Gastrocnemius medialis (tissue), 4 donors: ENCODE results near the gene COL4A1. TPM values are rescaled to one million over a fixed set of nuclear protein-coding genes. Genes with fewer than 3 reads are reported as not detected.

Experiments used
- ATAC-seq, 2 donors: fragments of 150-250 bp; one replicate each; pipeline ENCODE4 v1.9.1; 2016
- DNase-seq, 2 donors: peaks; one replicate each; pipeline ENCODE4 v3.0.0-alpha.2; 2019
- H3K27ac ChIP-seq, 4 donors: fragments of 200-600 bp; sonication (generic); 1 replicate in 1 of 4; 2 replicates in 3 of 4; pipeline ENCODE4 v1.5.1; 2016 to 2018; ENCODE audit warnings: mild to moderate bottlenecking in 2 of 4, moderate library complexity in 1 of 4
- H3K27me3 ChIP-seq, 3 donors: fragments of 200-600 bp; sonication (generic) in 2 of 3; 1 replicate in 1 of 3; 2 replicates in 2 of 3; pipeline versions ENCODE4 v1.5.1 to v1.6.0; 2016 to 2019; ENCODE audit warnings: mild to moderate bottlenecking in 1 of 3, moderate library complexity in 1 of 3
- H3K36me3 ChIP-seq, 2 donors: fragments of 200-600 bp; sonication (generic) in 1 of 2; one replicate each; pipeline ENCODE4 v1.5.1; 2017 to 2018
- H3K4me1 ChIP-seq, 2 donors: fragments of 200-600 bp; sonication (generic) in 1 of 2; one replicate each; pipeline ENCODE4 v1.5.1; 2016 to 2017; ENCODE audit warnings: mild to moderate bottlenecking in 2 of 2
- H3K4me3 ChIP-seq, 4 donors: fragments of 200-600 bp; sonication (generic) in 3 of 4; 1 replicate in 1 of 4; 2 replicates in 3 of 4; pipeline ENCODE4 v1.5.1; 2016 to 2019; ENCODE audit warnings: mild to moderate bottlenecking in 2 of 4
- H3K9me3 ChIP-seq, 3 donors: fragments of 200-600 bp; sonication (generic) in 2 of 3; 1 replicate in 1 of 3; 2 replicates in 2 of 3; pipeline ENCODE4 v1.5.1; 2016 to 2019
- CTCF ChIP-seq, 5 experiments: fragments of 450-650 bp in 3 of 5; fragments of 200-600 bp in 2 of 5; sonication (generic) in 2 of 5; IDR thresholded peaks in 4 of 5; conservative IDR thresholded peaks in 1 of 5; 1 replicate in 4 of 5; 2 replicates in 1 of 5; pipeline ENCODE4 v1.5.1; 2016 to 2019; ENCODE audit warnings: antibody characterized with exemption in 5 of 5, mild to moderate bottlenecking in 3 of 5, moderate library complexity in 3 of 5
- POLR2A ChIP-seq, 2 donors: fragments of 450-650 bp; IDR thresholded peaks; one replicate each; pipeline ENCODE4 v1.6.1; 2017; ENCODE audit warnings: antibody characterized with exemption in 2 of 2, mild to moderate bottlenecking in 2 of 2, moderate library complexity in 2 of 2
- in situ Hi-C, 4 donors: fragments of 200-750 bp; cut with MboI; loops; one replicate each; pipeline versions ENCODE4 v1.15.0 to v1.8.0; 2017; ENCODE audit warnings: low sequenced_read_pairs in 4 of 4
- intact Hi-C: fragments of 100-400 bp; cut with DNase I; formaldehyde crosslinking; loops from one replicate; pipeline ENCODE4 v1.15.1; 2023; ENCODE audit warnings: low total_unique reads
- total RNA-seq, 4 donors: library from RNA; depleted of rRNA; stranded (reverse); fragments of >200 nt; gene quantifications; one replicate each; pipeline versions ENCODE4 v1.1.0 to v1.2.3, GENCODE V29; 2016

Gene COL4A1
- total RNA-seq, 4 donors from 2014 or later: 60.5 to 127 (median 120) TPM

- no peak overlapping the region for H3K4me3 ChIP-seq
- in situ Hi-C loops (no loop called here), intact Hi-C loops (no loop called here)
- no peaks in the 10 kb centered on the region for H3K4me1 ChIP-seq
- H3K9me3 ChIP-seq: no peaks in the 10 kb centered on the region
- no peak overlapping the region for H3K27ac ChIP-seq
- DNase-seq: no peak
- H3K27me3 ChIP-seq: no peaks in the 10 kb centered on the region
- H3K36me3 ChIP-seq: peaks cover 0 to 33% of the 10 kb centered on the region in 2 donors
- TF ChIP-seq POLR2A (IDR thresholded peaks at IDR 0.05): no peak
- TF ChIP-seq CTCF (IDR thresholded peaks at IDR 0.05 in 4 of 5, conservative IDR thresholded peaks at IDR 0.05 in 1 of 5): no peak
- ATAC-seq: no peak
These were observed 121.3 kb downstream of the COL4A1 start for GRCh38 chr13:110185696-110186095.

GRCh38 chr13:110183910-110184309 is 123.0 kb downstream of the COL4A1 start:
- in situ Hi-C loops (no loop called here), intact Hi-C loops (no loop called here)
- Histone ChIP-seq H3K27me3 (no peaks in the 10 kb centered on the region), H3K36me3 (peaks cover 0 to 33% of the 10 kb centered on the region in 2 donors), H3K27ac (no peak overlapping the region), H3K4me3 (no peak overlapping the region), H3K4me1 (no peaks in the 10 kb centered on the region), H3K9me3 (no peaks in the 10 kb centered on the region)
- ATAC-seq: no peak
- DNase-seq: no peak
- TF ChIP-seq POLR2A (IDR thresholded peaks at IDR 0.05): no peak
- TF ChIP-seq CTCF (IDR thresholded peaks at IDR 0.05 in 4 of 5, conservative IDR thresholded peaks at IDR 0.05 in 1 of 5): no peak

GRCh38 chr13:110182461-110182860 is 124.5 kb downstream of the COL4A1 start:
- H3K4me1 ChIP-seq: no peaks in the 10 kb centered on the region
- peaks cover 0 to 28% of the 10 kb centered on the region in 2 donors for H3K36me3 ChIP-seq
- ATAC-seq (no peak), DNase-seq (no peak)
- H3K9me3 ChIP-seq: no peaks in the 10 kb centered on the region
- TF ChIP-seq CTCF (IDR thresholded peaks at IDR 0.05 in 4 of 5, conservative IDR thresholded peaks at IDR 0.05 in 1 of 5): no peak
- H3K27ac ChIP-seq: no peak overlapping the region
- intact Hi-C loops: no loop called here
- no peaks in the 10 kb centered on the region for H3K27me3 ChIP-seq
- no peak overlapping the region for H3K4me3 ChIP-seq
- in situ Hi-C loops: no loop called here

GRCh38 chr13:110182003-110182402 is 125.0 kb downstream of the COL4A1 start:
- ATAC-seq (no peak), DNase-seq (no peak)
- Histone ChIP-seq H3K27ac (no peak overlapping the region), H3K27me3 (no peaks in the 10 kb centered on the region), H3K9me3 (no peaks in the 10 kb centered on the region), H3K4me3 (no peak overlapping the region), H3K4me1 (no peaks in the 10 kb centered on the region), H3K36me3 (peaks cover 0 to 28% of the 10 kb centered on the region in 2 donors)
- intact Hi-C loops: no loop called here
- TF ChIP-seq CTCF (IDR thresholded peaks at IDR 0.05 in 4 of 5, conservative IDR thresholded peaks at IDR 0.05 in 1 of 5) (no peak), POLR2A (IDR thresholded peaks at IDR 0.05) (no peak)
- in situ Hi-C loops: no loop called here

- intact Hi-C loops (no loop called here), in situ Hi-C loops (no loop called here)
- Histone ChIP-seq H3K4me3 (no peak overlapping the region), H3K9me3 (no peaks in the 10 kb centered on the region), H3K27me3 (no peaks in the 10 kb centered on the region), H3K36me3 (peaks cover 0 to 32% of the 10 kb centered on the region in 2 donors), H3K27ac (no peak overlapping the region), H3K4me1 (no peaks in the 10 kb centered on the region)
- no peak for TF ChIP-seq POLR2A (IDR thresholded peaks at IDR 0.05)
- TF ChIP-seq CTCF (IDR thresholded peaks at IDR 0.05 in 4 of 5, conservative IDR thresholded peaks at IDR 0.05 in 1 of 5): no peak
- ATAC-seq (no peak), DNase-seq (no peak)
These were observed 127.2 kb downstream of the COL4A1 start for GRCh38 chr13:110179857-110180147.
